ENCODE measurements around the gene RPL13.
"Not testable (repeated sequence)": the region's sequence is repeated elsewhere in the genome, so short reads cannot be mapped to it uniquely, and the experiment has no call there.

RPL13 gene

DNA sequence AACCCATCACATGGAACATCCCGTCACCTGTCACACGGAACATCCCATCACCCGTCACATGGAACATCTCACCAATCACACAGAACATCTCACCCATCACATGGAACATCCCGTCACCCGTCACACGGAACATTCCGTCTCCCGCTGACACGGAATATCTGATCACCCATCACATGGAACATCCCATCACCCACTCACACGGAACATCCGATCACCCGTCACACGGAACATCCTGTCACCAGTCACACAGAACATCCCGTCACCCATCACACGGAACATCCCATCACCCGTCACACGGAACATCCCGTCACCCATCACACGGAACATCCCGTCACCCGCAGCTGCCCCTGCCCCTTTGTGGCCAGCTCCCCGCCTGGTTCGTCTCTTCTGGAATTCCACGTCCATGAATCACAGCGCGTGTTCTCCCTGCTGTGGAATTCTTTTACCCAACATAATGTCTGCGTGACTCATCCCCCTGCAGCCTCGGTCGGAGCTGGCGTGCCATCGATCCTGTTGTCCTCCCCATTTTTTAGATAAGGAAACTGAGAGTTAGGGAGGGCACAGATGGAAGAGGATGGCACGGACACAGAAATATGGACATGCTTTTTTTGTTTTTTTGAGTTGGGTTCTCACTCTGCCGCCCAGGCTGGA is 20.7 kb downstream of the RPL13 start:
- DNase-seq: no peak

DNA sequence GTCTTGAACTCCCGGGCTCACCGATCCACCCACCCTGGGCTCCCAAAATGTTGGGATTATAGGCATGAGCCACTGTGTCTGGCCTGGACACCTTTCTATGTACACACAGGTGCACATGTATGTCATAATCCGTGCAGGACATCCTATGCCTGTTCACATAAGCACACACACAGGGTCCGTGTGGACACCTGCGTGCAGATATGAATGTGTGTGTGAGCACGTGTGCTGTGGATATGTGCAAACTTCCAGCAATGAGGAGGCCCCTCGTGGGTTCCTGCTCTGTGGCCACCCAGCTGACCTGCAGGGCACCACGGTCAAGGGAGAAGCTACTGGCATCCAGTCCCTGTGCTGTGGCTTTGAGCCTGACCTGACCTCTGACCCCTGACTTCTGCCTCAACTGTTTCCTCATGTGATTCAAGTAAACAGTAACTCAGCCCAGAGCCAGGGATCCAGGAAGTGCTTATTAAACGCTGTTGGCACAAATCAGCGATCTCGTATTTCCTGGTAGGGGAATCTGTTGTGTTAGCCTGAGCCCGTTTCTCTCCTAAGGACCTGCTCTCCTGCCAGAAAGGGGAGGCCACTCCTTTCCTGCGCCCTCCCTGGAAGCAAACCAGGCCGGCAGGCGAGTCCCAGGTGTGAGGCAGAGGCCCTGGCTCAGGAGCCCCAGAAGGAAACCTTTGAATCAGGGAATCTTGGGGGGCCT is 21.5 kb downstream of the RPL13 start:
- DNase-seq: no peak

DNA sequence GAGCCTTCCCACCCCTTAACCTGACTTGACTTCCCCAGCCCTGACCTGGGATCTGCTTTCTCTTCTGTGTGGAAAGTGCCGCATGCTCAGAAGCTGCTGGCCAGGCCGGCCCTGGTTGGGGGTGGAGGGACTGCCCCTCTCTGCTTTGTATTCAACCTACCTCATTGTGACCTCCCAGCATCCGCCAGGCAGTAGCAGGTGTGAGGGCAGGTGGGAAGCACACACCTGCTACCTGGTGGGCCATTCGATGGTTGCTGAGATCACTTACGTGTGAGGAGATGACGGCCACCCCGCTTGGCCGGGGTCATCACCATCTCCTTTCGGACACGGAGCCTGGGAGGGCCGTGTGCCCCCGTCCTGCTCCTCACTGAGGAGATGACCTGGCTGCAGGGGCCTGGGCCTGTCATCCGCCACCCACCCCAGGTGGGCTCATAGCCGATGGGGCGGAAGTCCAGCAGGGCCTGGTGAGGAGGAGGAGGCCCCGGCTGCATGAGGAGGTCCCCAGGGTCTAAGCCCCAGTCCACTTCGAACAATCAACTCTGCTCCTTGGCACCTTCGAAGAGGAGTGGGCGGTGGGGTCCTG is 22.2 kb downstream of the RPL13 start:
- no peak for DNase-seq

DNA sequence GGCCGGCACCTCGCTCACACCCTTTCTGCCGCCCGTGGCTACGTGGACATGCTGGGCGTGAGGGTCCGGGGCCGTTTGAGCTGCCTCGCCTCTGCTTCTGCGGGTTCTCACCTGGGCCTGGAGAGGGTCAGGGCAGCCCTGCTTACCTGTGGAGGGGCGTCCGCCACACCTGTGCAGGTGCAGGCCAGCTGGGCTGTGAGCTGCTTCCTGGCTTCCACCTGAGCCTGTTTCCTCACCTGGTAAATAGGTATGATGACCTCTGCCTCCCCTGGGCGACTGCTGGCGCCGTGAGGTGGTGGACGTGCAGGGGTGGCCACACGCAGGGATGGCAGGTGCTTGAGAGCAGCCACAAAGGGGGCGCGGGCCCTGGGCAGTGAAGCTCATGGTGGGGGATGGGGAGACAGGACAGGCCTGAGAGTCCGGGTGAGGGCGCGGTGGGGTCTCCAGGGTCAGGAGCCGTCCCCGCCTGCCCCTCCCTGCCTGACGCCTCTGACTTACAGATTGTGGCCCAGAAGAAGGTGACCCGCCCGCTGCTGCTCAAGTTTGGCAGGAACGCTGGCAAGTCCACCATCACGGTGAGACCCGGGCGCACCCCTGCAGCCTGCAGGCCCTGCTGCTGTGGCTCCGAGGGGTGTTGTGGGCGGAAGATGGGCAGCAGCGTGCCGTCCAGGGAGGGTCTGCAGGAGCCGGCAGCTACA is 22.9 kb downstream of the RPL13 start:
- no peak for DNase-seq

DNA sequence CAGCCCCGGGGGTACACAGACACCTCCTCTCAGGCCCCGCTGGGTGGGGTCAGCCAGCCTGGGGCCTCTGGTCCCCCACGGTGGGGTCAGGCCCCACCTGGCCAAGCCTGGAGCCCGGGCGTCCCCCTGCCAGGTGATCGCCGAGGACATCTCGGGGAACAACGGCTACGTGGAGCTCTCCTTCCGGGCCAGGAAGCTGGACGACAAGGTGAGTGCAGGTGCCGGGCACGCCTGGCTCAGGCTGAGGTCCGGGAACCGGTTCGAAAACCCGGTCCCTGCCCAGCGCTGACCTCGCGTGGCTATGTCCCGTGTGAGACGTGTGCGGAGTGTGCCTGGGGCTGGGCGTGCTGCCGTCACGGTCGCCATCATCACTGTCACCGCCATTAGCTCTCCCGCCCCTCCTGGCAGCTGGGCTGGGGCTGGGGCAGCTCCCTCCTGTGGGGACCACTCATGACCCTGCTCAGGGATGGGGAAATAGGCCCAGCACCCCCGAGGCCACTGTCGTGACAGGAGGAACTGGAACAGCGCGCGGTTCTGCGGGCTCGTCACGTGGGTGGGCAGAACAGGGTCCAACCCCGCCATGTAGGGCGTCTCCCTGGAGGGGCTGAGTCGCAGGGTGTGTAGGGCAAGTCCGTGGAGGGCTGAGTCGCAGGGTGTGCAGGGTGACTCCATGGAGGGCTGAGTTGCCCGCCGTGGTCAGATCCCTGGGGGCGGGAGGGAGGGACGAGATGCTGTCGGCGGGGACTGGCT is 23.6 kb downstream of the RPL13 start:
- no peak for DNase-seq

DNA sequence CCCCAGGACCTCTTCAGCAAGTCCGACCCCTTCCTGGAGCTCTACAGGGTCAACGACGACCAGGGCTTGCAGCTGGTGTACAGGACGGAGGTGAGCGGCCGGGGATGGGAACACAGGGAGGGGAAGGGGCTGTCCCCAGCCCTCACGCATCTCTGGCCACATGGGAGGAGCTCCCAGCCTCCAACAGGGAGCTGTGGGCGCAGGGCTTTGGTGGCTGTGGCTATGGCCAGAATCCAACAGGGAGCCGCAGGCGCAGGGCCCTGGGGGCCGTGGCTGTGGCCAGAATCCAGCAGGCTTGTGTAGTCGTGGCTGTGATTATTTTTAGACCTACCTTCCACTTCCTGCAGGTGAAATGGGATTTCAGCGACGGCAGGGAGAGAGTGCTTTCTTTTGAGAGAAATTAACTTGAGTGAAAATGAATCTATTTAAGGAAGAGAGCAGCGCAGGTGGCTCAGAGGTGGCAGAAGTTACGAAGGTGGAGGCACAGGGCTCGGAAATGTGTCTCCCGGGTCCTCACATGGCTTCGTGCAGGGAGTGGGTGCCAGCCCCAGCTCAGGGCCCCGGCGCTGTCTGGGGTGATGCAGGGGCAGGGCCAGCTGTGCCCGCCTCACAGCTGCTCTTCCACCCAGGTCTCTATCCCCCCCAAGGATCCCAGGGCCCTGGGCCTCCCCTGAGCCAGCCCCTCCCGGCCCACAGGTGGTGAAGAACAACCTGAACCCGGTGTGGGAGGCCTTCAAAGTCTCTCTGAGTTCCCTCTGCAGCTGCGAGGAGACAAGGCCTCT is 24.5 kb downstream of the RPL13 start:
- DNase-seq: no peak

DNA sequence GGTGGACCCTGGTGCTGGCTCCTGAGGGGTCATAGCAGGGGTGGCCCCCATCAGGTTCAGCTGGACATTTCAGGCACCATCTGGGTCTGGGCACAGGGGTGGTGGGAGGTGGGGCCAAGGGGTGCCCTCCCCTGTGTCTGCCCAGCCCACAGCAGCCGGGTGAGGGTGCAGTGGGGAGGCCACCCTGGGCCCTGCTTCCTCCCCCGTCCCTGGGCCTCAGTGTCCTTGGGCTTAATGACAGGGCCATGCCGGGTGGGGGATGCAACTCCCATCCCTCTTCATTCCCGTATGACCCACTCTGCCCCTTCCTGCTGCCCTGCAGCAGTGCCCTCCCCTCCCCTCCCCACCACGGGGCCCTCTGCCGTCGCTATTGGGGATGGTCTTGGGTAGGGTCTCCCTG is 25.7 kb downstream of the RPL13 start:
- no peak for DNase-seq

DNA sequence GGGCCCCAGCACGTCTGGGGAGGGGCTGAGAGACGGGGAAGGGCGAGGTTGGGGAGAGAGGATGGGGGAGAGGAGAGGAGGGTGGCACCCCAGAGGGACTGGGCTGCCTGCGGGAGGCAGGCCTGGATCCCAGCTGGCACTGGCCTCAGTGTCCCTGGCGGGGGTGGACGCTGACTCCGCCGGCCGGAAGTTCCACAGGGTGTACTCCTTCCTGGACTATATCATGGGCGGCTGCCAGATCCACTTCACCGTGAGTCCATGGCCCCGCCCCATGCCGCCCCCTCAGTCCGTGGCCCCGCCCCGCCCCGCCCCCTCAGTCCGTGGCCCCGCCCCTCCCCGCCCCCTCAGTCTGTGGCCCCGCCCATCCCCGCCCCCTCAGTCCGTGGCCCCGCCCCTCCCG is 26.4 kb downstream of the RPL13 start:
- no peak for DNase-seq

DNA sequence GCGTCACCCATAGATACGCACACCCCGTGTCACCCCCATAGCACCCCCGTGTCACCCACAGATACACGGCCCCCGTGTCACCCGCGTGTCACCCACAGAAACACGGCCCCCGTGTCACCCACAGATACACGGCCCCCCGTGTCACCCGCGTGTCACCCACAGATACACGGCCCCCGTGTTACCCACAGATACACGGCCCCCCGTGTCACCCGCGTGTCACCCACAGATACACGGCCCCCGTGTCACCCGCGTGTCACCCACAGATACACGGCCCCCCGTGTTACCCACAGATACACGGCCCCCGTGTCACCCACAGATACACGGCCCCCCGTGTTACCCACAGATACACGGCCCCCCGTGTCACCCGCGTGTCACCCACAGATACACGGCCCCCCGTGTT is 27.2 kb downstream of the RPL13 start:
- not testable (repeated sequence) for DNase-seq

DNA sequence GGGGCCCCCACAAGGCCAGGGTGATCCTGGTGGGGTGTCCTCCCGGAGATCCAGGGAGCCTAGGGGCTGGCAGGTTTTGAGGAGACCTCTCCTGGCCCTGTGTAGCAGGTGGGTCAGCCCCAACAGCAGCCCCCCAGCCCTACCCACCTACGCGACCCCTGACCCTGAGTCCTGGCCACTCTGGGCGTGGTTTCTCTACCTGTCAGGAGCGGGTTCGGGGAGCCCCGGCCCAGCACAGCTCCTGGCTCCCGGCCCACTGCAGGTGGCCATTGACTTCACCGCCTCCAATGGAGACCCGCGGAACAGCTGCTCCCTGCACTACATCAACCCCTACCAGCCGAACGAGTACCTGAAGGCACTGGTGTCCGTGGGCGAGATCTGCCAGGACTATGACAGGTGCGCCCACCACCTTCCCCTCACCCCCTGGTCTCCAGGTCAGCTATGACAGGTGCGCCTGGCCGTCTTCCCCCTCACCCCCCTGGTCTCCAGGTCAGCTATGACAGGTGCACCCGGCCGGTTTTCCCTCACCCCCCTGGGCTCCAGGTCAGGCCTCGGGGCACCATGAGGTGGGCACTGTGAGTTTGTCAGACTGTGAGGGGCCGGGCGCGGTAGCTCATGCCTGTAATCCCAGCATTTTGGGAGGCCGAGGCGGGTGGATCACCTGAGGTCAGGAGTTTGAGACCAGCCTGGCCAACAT is 28.1 kb downstream of the RPL13 start:
- no peak for DNase-seq

DNA sequence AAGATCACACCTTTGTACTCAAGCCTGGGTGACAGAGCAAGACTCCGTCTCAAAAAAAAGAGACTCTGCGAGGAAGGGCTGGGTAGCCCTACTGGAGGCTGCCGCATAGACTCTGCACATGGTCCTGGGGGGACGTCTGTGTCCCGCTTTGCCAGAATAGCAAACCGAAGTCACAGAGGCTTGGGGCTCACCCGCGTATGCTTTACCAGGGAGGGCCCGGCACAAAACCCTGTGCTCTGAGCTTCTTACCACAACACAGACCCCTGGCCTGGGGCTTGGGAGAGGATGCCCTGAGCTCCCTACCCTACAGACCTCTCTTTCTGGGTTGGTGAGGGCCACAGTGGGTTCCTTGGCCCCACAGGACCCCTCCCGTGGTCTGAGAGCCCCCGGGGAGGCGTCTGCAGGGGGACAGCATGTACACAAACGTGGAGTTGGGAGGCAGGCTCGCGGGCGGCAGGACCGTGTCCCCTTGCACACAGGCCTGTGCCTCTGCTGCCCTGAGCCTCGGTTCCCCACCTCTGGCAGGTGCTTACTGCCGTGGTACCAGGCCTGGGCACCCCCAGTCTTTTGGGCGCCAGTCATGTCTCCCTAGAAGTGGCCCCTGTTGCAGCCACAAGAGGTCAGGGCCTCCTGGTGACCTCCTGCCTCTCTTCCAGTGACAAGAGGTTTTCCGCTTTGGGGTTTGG is 28.9 kb downstream of the RPL13 start:
- DNase-seq: no peak

DNA sequence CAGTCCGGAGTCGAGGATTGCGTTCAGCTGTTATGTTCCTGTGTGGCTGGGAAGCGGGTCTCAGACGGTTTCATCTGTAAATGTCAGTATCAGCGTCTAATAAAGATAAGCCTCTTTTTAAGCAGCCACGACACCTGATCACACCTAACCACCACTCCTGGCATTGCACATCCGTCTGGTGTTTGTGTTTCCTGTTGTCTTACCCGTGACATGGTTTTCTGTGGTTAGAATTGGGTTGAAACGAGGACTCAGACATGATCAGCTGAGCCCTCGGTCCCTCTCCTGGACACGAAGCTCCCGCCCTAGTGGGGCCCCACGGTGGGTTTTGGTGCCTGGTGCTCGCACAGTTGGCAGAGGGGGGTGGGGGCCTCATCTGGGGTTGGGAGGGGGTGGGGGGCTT is 33.4 kb downstream of the RPL13 start:
- DNase-seq: no peak

DNA sequence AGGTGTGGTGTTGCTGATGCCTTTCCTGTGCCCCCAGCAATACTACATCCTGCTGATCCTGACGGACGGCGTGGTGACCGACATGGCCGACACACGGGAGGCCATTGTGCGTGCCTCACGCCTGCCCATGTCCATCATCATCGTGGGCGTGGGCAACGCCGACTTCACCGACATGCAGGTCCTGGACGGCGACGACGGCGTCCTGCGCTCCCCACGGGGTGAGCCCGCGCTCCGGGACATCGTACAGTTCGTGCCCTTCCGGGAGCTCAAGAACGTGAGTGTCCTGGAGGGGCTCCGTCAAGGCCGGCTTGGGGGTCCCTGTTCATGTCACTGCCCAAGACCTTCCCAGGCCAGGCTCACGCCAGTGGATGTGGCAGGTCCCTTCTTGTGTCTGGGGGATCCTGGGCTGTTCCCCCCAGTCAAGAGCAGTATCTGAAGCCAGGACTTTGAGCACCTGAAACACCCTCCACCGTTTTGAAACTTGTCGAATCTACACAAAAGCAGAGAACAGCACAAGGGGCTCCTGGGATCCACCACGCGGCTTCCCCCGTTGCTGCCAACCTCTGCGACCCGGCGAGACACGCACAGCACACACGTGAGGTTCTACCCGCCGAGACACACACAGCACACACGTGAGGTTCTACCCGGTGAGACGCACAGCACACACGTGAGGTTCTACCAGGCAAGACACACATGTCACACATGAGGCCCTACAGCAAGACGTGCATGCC is 35.0 kb downstream of the RPL13 start:
- DNase-seq: no peak

DNA sequence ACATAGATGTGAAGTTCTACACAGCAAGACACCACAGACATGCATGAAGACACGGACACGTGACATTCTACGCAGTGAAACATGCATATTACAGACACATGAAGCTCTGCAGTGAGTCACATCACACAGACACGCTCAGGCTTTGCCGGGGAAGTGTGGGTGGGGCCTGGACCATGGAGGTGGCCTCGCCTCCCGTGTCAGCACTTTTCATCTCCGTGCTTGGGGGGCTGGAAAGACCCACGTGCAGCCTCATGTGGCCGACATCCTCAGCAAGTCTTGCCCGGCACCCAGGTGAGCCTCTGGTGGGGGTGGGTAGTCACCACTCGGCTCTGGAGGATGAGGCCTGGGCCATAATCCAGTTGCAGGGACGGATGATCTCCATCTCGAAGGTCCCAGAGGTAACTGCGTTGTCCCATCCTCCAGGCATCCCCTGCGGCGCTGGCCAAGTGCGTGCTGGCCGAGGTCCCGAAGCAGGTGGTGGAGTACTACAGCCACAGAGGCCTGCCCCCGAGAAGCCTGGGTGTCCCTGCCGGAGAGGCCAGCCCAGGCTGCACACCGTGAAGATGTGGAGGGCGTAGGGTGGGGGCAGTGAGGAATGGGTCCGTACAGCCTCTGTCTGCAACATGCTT is 35.7 kb downstream of the RPL13 start:
- no peak for DNase-seq

DNA sequence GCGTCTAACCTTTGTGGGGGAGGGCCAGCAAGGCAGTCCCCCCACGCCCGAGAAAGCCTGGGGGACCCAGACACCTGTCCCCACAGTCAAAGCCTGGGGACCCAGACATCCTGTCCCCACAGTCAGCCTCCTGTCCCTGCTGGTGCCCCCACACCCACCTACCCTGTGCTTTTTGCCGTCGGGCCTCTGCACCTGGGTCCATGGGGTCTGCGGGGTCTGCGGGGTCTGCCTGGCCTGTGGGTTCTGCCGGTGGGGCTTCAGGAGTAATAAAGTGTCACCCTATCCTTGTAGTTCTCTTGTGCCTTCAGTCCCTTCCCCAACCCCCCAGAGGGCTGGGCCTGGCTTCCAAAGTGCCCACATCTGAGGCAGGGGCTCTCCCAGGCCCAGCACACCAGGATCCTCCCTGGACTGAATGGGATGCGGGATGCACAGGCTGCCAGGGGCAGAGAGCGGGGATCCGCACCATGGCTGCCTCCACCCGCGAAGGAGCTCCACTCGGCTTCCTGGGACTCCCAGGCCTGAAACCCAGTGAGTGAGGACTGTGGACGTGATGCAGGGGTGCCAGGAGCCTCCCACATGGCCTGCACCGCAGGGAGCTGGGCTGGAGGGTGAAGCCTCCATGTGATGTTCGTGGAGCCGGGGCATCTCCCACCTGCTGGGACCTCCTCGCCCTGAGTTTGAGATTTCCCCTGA is 36.6 kb downstream of the RPL13 start:
- DNase-seq: no peak

DNA sequence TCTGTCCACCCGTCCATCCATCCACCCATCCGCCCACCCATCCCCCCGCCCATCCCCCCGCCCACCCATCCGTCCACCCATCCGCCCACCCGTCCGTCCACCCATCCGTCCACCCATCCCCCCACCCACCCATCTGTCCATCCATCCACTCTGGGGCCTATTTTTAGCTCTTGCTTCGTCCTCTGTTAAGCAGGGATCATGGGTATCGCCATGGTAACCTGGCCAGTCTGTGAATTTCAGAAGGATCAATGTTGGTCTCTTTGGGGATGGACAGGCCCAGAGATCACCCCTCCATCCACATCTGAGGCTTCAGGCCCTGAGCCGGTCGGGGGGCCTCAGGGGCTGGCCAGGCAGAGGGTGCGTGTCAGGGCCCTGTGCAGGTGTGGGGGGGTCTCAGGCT is 37.7 kb downstream of the RPL13 start:
- DNase-seq: no peak

DNA sequence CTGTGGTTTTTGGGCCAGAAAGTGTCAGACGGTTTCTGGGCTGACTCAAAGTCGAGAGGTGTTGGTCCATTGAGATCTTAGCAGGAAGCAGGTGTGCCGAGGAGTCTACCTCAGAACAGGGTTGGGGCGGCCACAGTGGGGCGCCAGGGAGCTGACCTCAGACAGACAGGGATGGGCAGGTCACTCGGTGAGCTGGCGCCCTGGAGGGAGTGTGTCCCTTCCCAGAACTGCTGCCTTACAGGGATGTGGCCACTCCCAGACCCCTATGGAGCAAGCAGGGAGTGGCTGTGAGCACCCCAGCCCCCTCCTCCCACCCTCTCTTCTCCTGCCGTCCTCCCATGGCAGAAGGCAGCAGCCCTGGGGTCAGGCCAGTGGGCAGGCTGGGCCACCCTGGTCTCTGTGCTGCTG is 39.0 kb downstream of the RPL13 start:
- DNase-seq: no peak

DNA sequence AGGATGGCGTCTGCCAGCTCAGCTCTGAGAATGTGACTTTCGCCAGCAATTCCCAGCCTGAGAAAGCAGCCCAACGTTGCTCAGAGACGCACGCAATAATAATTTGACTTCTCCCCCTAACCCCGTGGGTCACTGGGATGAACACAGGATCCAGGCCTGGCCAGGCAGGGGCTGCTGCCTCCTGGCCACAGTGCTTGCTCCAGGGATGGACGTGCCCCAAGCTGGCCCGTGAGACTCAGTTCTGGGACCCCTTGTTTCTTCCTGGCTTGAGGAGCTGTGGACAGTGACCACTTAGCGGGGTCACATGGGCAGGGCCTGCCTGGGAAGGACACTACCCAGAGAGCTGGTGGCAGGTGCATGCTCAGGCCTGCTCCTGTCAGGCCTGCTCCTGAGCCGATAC is 39.4 kb downstream of the RPL13 start:
- no peak for DNase-seq

DNA sequence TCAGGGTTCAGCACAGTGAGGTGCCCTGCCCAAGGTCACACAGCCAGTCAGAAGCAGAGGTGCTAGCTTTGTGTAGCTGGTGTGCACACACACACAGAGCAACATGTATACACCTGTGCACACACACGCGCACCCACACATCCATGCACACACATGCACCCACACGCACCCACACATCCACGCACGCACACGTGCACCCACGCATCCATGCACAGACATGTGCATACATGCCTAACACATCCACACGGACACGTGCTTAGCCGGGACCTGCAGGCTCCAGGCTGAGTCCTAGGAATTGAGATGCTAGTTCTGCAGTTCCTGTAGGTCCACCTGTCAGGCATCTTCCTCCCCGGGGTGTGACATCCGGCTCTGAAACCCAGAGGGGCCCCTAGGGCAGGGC is 39.9 kb downstream of the RPL13 start:
- no peak for DNase-seq

Data from NCI-H1105 treated with DMSO at 0.1 percent for 48 hours (cell line).